K562 (cell line): ENCODE results near the gene NLE1. TPM values are rescaled to one million over a fixed set of nuclear protein-coding genes. Genes with fewer than 3 reads are reported as not detected.

Source experiments
- ATAC-seq: fragments of 200-7000 bp; cut with Tn5 transposase; 3 replicates; pipeline ENCODE4 v1.9.1; 2020; ENCODE audit warnings: moderate library complexity
- BruUV-seq: library from RNA; stranded (reverse); fragments of 400-500 nt; replicated peaks from 2 replicates; lab custom pipeline; 2021; lab: Mats Ljungman, UMichigan
- CTCF ChIA-PET: fragments of 300-600 bp; formaldehyde crosslinking; extraction: SDS; loops from one replicate; lab custom pipeline; 2021; ENCODE audit warnings: low intra/inter-chr PET ratio; lab: Yijun Ruan, JAX
- POLR2A ChIA-PET: fragments of 300-600, 350-650 bp; sonication (Branson Sonifier 250); formaldehyde crosslinking; extraction: SDS; loops from one replicate; lab custom pipeline; 2021; ENCODE audit warnings: antibody characterized with exemption, inconsistent platforms; lab: Yijun Ruan, JAX
- DNase-seq, 4 experiments: peaks; one replicate each; pipeline versions ENCODE4 v3.0.0 to v3.0.0-alpha.2; 2011 to 2018; ENCODE audit warnings: low spot score in 3 of 4, mixed read lengths in 3 of 4; ENCODE audit errors: extremely low read depth in 1 of 4
- FAIRE-seq: peaks from 2 replicates; lab custom pipeline; 2011; peaks lifted over from hg19 to GRCh38; lab: Jason Lieb, UNC
- H2AFZ ChIP-seq: 2 replicates; pipeline ENCODE4 v1.6.0; 2011; ENCODE audit warnings: low read depth, low read length, control low read depth, inconsistent platforms
- H3K27ac ChIP-seq: fragments of 200-600 bp; 3 replicates; pipeline ENCODE4 v1.8.0; 2011; ENCODE audit warnings: low read depth, mild to moderate bottlenecking, control low read depth, inconsistent platforms, low read length, moderate library complexity, mixed read lengths; ENCODE audit errors: extremely low read depth
- H3K27me3 ChIP-seq, 2 experiments: fragments of 300-600 bp in 1 of 2; 2 replicates in 1 of 2; 3 replicates in 1 of 2; pipeline versions ENCODE4 v1.6.0 to v1.8.0; 2011; ENCODE audit warnings: inconsistent platforms in 2 of 2, low read length in 2 of 2, mild to moderate bottlenecking in 1 of 2, mixed read lengths in 1 of 2, moderate library complexity in 1 of 2; ENCODE audit not compliant: control insufficient read depth in 2 of 2, insufficient read depth in 2 of 2
- H3K36me3 ChIP-seq: fragments of 300-600 bp; 3 replicates; pipeline ENCODE4 v1.8.0; 2011; ENCODE audit warnings: mild to moderate bottlenecking, low read length, inconsistent platforms; ENCODE audit not compliant: control insufficient read depth, insufficient read depth
- H3K4me1 ChIP-seq, 2 experiments: fragments of 200-600 bp in 1 of 2; replicated peaks in 1 of 2; 2 replicates in 1 of 2; 3 replicates in 1 of 2; pipeline versions ENCODE4 v1.5.1 to v1.8.0; 2011; ENCODE audit warnings: inconsistent platforms in 2 of 2, low read length in 2 of 2, mild to moderate bottlenecking in 1 of 2, mixed read lengths in 1 of 2, moderate library complexity in 1 of 2; ENCODE audit not compliant: control insufficient read depth in 2 of 2, insufficient read depth in 2 of 2
- H3K4me2 ChIP-seq: 2 replicates; pipeline ENCODE4 v1.6.1; 2011; ENCODE audit warnings: low read length, control low read depth, inconsistent platforms, mixed read lengths; ENCODE audit not compliant: insufficient read depth
- H3K4me3 ChIP-seq: fragments of 200-600 bp; sonication (generic), shearing (Covaris generic); 2 replicates; pipeline ENCODE4 v1.5.1; 2016; ENCODE audit warnings: control low read depth, inconsistent platforms
- H3K79me2 ChIP-seq: fragments of 200-600 bp; 3 replicates; pipeline ENCODE4 v1.8.0; 2011; ENCODE audit warnings: low read length, inconsistent platforms; ENCODE audit not compliant: control insufficient read depth, insufficient read depth
- H3K9ac ChIP-seq, 2 experiments: 2 replicates each; pipeline versions ENCODE4 v1.6.0 to v1.6.1; 2011; ENCODE audit warnings: low read depth in 2 of 2, low read length in 2 of 2, control low read depth in 1 of 2, inconsistent platforms in 1 of 2, mild to moderate bottlenecking in 1 of 2, mixed read lengths in 1 of 2; ENCODE audit not compliant: insufficient read depth in 1 of 2
- H3K9me1 ChIP-seq: one replicate; pipeline ENCODE4 v1.6.0; 2011; ENCODE audit warnings: inconsistent platforms, mild to moderate bottlenecking, low read length, moderate library complexity; ENCODE audit not compliant: control insufficient read depth, insufficient read depth
- H3K9me3 ChIP-seq: replicated peaks from 2 replicates; pipeline ENCODE4 v1.5.1; 2011; ENCODE audit warnings: low read depth, low read length, inconsistent platforms; ENCODE audit not compliant: control insufficient read depth, insufficient read depth
- H4K20me1 ChIP-seq: replicated peaks from 2 replicates; pipeline ENCODE4 v1.6.1; 2011; ENCODE audit warnings: low read length, inconsistent platforms, mixed read lengths; ENCODE audit not compliant: control insufficient read depth, insufficient read depth
- ARNT ChIP-seq, 2 experiments: fragments of 450-650 bp; IDR thresholded peaks; 2 replicates each; pipeline ENCODE4 v1.6.1; 2016; ENCODE audit warnings: mild to moderate bottlenecking in 1 of 2
- CC2D1A ChIP-seq: fragments of 450-650 bp; IDR thresholded peaks from 2 replicates; pipeline ENCODE4 v1.6.1; 2017; ENCODE audit warnings: mild to moderate bottlenecking
- CREB1 ChIP-seq, 2 experiments: sonication (generic) in 1 of 2; formaldehyde crosslinking in 1 of 2; IDR thresholded peaks; 2 replicates each; pipeline versions ENCODE4 v1.6.1 to v1.8.0; 2012 to 2022; ENCODE audit warnings: inconsistent platforms in 1 of 2, mild to moderate bottlenecking in 1 of 2, missing genetic modification reagents in 1 of 2, moderate library complexity in 1 of 2
- ELF2 ChIP-seq: fragments of 250-450 bp; sonication (Bioruptor Pico); IDR thresholded peaks from 2 replicates; pipeline ENCODE4 v1.5.0; 2021; ENCODE audit warnings: mild to moderate bottlenecking
- PML ChIP-seq: IDR thresholded peaks from 2 replicates; pipeline ENCODE4 v1.6.1; 2012; ENCODE audit warnings: low read length, inconsistent platforms
- SAP30 ChIP-seq: fragments of 200-600 bp; sonication (generic); IDR thresholded peaks from 2 replicates; pipeline ENCODE4 v1.6.1; 2012; ENCODE audit warnings: borderline replicate concordance, low read depth, mild to moderate bottlenecking, moderate library complexity, low read length, control low read depth, inconsistent platforms; ENCODE audit not compliant: insufficient read depth, poor library complexity, severe bottlenecking
- SRSF3 ChIP-seq: fragments of 200-400 bp; formaldehyde crosslinking; IDR thresholded peaks from 2 replicates; pipeline ENCODE4 v1.6.1; 2016; ENCODE audit warnings: mild to moderate bottlenecking, low read length, moderate library complexity; ENCODE audit not compliant: insufficient read depth
- TBL1XR1 ChIP-seq, 2 experiments: IDR thresholded peaks; 2 replicates each; pipeline ENCODE4 v1.6.1; 2012; ENCODE audit warnings: improper control_type of control experiment in 2 of 2, low read length in 2 of 2, mild to moderate bottlenecking in 1 of 2
- ZNF121 ChIP-seq: sonication (generic); formaldehyde crosslinking; conservative IDR thresholded peaks from 2 replicates; pipeline ENCODE4 v1.8.0; 2022; ENCODE audit warnings: missing genetic modification reagents
- ZNF140 ChIP-seq: fragments of 250-450 bp; sonication (Bioruptor Pico); IDR thresholded peaks from 2 replicates; pipeline ENCODE4 v1.8.0; 2021; ENCODE audit warnings: moderate library complexity, mild to moderate bottlenecking, inconsistent platforms
- ZNF644 ChIP-seq: fragments of 200-800 bp; sonication (Bioruptor generic); IDR thresholded peaks from 2 replicates; pipeline ENCODE4 v1.6.1; 2016; ENCODE audit warnings: low read depth, missing genetic modification characterization, missing compliant biosample characterization
- ZNF695 ChIP-seq: fragments of 450-650 bp; formaldehyde crosslinking; IDR thresholded peaks from 2 replicates; pipeline ENCODE4 v1.4.0; 2020; ENCODE audit warnings: mild to moderate bottlenecking, moderate library complexity
- ZNF75A ChIP-seq: fragments of 450-650 bp; formaldehyde crosslinking; IDR thresholded peaks from 2 replicates; pipeline ENCODE4 v1.4.0; 2020; ENCODE audit warnings: mild to moderate bottlenecking
- WGBS: fragments of 100-300 bp; shearing (Covaris generic); methylation state at CpG from one replicate; pipeline ENCODE4 v1.1.6; 2016; ENCODE audit warnings: low coverage, mixed read lengths; ENCODE audit not compliant: insufficient coverage; ENCODE audit errors: missing lambda C conversion rate; 5-methylcytosine and 5-hydroxymethylcytosine counted together
- in situ Hi-C: fragments of 300-500 bp; cut with MboI; formaldehyde crosslinking; loops from 4 replicates; pipeline ENCODE4 v1.15.0; 2018; ENCODE audit warnings: inconsistent platforms, mixed read lengths
- intact Hi-C: fragments of 100-400 bp; cut with micrococcal nuclease; formaldehyde crosslinking; loops from 2 replicates; pipeline ENCODE4 v1.14.2; 2022
- polyA plus RNA-seq, 8 experiments: library from polyadenylated mRNA; depleted of rRNA in 4 of 8; stranded (reverse) in 5 of 8; unstranded in 3 of 8; fragments of >200 nt; fragmentation: Nextera tagmentation in 2 of 8; fragmentation: Illumina TruSeq in 1 of 8; extraction: Ambion mirVana in 2 of 8; extraction: Trizol in 1 of 8; gene quantifications; 2 replicates each; pipeline versions ENCODE4 v1.2.1 to v1.2.3, GENCODE V29; 2011 to 2014; ENCODE audit warnings: inconsistent platforms in 1 of 8, missing spikeins in 1 of 8
- total RNA-seq, 7 experiments: library from RNA; depleted of rRNA in 6 of 7; stranded (reverse); fragments of >200 nt in 6 of 7; fragmentation: Illumina TruSeq in 2 of 7; extraction: Trizol in 2 of 7; gene quantifications; 2 replicates each; pipeline versions ENCODE4 v1.2.1 to v1.2.3, GENCODE V29; 2011 to 2021; ENCODE audit warnings: low replicate concordance in 1 of 7
- TF ChIP-seq, protein P1 (sequence below): sonication (generic); formaldehyde crosslinking; IDR thresholded peaks from 2 replicates; pipeline ENCODE4 v1.8.0; 2023; ENCODE audit warnings: mild to moderate bottlenecking, missing genetic modification reagents
- TF ChIP-seq, protein P2 (sequence below), 2 experiments: fragments of 250-450 bp in 1 of 2; fragments of 450-650 bp in 1 of 2; sonication (Bioruptor Pico) in 1 of 2; IDR thresholded peaks; 2 replicates each; pipeline versions ENCODE4 v1.6.1 to v1.8.0; 2016 to 2021; ENCODE audit warnings: mild to moderate bottlenecking in 2 of 2, moderate library complexity in 2 of 2, missing compliant biosample characterization in 1 of 2, missing genetic modification characterization in 1 of 2

The NLE1 gene
- total and polyA plus RNA-seq, 9 of the 15 experiments (the other 6 are each of a cell fraction or from before 2014, with no cell fraction given), result 3.8 to 69.0 (median 29.4) TPM

DNA sequence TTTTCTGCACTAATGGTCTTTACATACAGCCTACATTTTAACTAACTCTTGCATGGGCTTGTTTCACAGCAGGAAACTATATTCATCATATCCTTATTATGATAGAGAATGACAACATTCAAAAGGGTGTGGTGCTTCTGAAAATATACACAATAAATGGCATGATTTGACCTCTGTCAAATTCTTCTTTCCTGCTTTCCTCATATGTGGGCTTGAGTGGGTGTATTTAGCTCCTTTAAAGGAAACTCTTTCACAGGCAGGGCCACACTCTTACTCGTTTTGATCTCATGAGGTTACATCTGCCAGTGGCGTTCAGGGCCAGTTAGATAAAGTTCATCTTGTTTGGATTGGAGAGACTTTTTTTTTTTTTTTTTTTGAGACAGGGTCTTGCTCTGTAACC, 46.0 kb upstream of the NLE1 start (continued):
- TF ChIP-seq SRSF3 (no peak), ZNF121 (CRISPR knock-in tag) (no peak), ELF2 (CRISPR knock-in tag) (no peak)
- TF ChIP-seq, protein P1, sequence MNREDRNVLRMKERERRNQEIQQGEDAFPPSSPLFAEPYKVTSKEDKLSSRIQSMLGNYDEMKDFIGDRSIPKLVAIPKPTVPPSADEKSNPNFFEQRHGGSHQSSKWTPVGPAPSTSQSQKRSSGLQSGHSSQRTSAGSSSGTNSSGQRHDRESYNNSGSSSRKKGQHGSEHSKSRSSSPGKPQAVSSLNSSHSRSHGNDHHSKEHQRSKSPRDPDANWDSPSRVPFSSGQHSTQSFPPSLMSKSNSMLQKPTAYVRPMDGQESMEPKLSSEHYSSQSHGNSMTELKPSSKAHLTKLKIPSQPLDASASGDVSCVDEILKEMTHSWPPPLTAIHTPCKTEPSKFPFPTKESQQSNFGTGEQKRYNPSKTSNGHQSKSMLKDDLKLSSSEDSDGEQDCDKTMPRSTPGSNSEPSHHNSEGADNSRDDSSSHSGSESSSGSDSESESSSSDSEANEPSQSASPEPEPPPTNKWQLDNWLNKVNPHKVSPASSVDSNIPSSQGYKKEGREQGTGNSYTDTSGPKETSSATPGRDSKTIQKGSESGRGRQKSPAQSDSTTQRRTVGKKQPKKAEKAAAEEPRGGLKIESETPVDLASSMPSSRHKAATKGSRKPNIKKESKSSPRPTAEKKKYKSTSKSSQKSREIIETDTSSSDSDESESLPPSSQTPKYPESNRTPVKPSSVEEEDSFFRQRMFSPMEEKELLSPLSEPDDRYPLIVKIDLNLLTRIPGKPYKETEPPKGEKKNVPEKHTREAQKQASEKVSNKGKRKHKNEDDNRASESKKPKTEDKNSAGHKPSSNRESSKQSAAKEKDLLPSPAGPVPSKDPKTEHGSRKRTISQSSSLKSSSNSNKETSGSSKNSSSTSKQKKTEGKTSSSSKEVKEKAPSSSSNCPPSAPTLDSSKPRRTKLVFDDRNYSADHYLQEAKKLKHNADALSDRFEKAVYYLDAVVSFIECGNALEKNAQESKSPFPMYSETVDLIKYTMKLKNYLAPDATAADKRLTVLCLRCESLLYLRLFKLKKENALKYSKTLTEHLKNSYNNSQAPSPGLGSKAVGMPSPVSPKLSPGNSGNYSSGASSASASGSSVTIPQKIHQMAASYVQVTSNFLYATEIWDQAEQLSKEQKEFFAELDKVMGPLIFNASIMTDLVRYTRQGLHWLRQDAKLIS (CRISPR knock-in tag), result no peak
- TF ChIP-seq, protein P2, sequence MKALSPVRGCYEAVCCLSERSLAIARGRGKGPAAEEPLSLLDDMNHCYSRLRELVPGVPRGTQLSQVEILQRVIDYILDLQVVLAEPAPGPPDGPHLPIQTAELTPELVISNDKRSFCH (CRISPR knock-in tag; IDR thresholded peaks at IDR 0.05), result no peak
- TF ChIP-seq, protein P2 (tag; IDR thresholded peaks at IDR 0.05), result no peak

DNA sequence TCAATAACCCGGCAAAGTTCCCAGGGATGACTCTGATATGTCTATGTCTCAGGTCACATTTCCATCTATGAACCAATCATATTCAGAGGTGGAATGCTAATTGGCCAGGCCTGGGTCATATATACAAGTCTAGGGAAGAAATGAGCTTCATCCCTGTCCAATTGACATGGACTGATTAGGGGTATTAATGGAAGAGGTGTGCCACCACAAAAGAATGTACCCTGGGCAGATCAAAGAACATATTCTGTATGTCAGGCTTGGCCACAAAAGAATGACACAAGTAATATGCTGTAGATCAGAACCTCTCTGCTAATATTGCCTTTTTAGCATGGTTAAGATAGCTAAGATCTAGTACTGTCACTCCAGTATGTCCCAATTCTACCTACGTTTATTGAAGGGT, 45.4 kb upstream of the NLE1 start:
- Histone ChIP-seq H3K9me3 (no peaks in the 10 kb centered on the region), H3K4me3 (no peak overlapping the region), H3K9ac (no peak overlapping the region), H3K9me1 (no peaks in the 10 kb centered on the region), H2AFZ (no peak overlapping the region), H3K36me3 (no peaks in the 10 kb centered on the region), H3K27ac (no peak overlapping the region), H3K4me1 (no peaks in the 10 kb centered on the region), H4K20me1 (no peaks in the 10 kb centered on the region), H3K4me2 (no peak overlapping the region), H3K79me2 (no peaks in the 10 kb centered on the region), H3K27me3 (peaks cover 9 to 19% of the 10 kb centered on the region in 2 experiments)
- no peak for FAIRE-seq
- ChIA-PET POLR2A (interaction anchor here (0.6 kb wide), 1 partner anchor 303 kb away, joined by 3 read pairs; no protein-coding TSS in a partner anchor), CTCF (no interaction called here)
- in situ Hi-C loops, result no loop called here
- 18% methylated on average over 2 of the region's 2 CpGs for WGBS
- no TSS peak for BruUV-seq
- TF ChIP-seq SAP30, result no peak
- no peak for TF ChIP-seq ARNT (IDR thresholded peaks at IDR 0.05)
- no peak for TF ChIP-seq CC2D1A
- TF ChIP-seq ZNF644 (tag), result no peak
- TF ChIP-seq ZNF140 (CRISPR knock-in tag), result no peak
- no peak for TF ChIP-seq CREB1 (IDR thresholded peaks at IDR 0.05)
- no peak for TF ChIP-seq CREB1 (CRISPR knock-in tag; IDR thresholded peaks at IDR 0.05)
- TF ChIP-seq ZNF75A (CRISPR knock-in tag), result no peak
- no peak for TF ChIP-seq ZNF695 (CRISPR knock-in tag)
- TF ChIP-seq TBL1XR1 (IDR thresholded peaks at IDR 0.05; ENCODE audit: low read length in 2 of 2), result no peak
- no peak for TF ChIP-seq PML
- ATAC-seq, result no peak
- no peak for DNase-seq
- intact Hi-C loops, result no loop called here
